HEK293 (cell line): ENCODE results near the gene NIPBL.

Experiments used
- CTCF ChIA-PET: fragments of 350-600 bp; formaldehyde crosslinking; extraction: SDS; loops from one replicate; lab custom pipeline; 2021; ENCODE audit warnings: antibody characterized with exemption; lab: Yijun Ruan, JAX
- POLR2A ChIA-PET: fragments of 300-600 bp; formaldehyde crosslinking; extraction: SDS; loops from one replicate; lab custom pipeline; 2020; ENCODE audit warnings: antibody characterized with exemption, inconsistent platforms; lab: Yijun Ruan, JAX
- H3K27ac ChIP-seq: fragments of 200-500 bp; sonication (Bioruptor generic); 2 replicates; pipeline ENCODE4 v1.5.1; 2014; ENCODE audit warnings: low read depth, low read length, control low read depth, inconsistent platforms; ENCODE audit errors: extremely low read depth
- H3K36me3 ChIP-seq, 2 experiments: fragments of 200-500 bp in 1 of 2; sonication (Bioruptor generic) in 1 of 2; 1 replicate in 1 of 2; 2 replicates in 1 of 2; pipeline ENCODE4 v1.5.1; 2014 to 2017; ENCODE audit warnings: inconsistent platforms in 2 of 2, low read length in 2 of 2; ENCODE audit not compliant: control insufficient read depth in 2 of 2, insufficient read depth in 1 of 2
- H3K4me1 ChIP-seq: fragments of 200-500 bp; sonication (Bioruptor generic); 2 replicates; pipeline ENCODE4 v1.5.1; 2014; ENCODE audit warnings: mild to moderate bottlenecking, low read length, inconsistent platforms; ENCODE audit not compliant: control insufficient read depth, insufficient read depth
- H3K4me3 ChIP-seq: 2 replicates; pipeline ENCODE4 v1.5.1; 2011; ENCODE audit warnings: low read depth, mild to moderate bottlenecking, control low read depth, low read length, moderate library complexity
- H3K9me3 ChIP-seq: fragments of 200-500 bp; sonication (Bioruptor generic); 2 replicates; pipeline ENCODE4 v1.5.1; 2014; ENCODE audit warnings: low read depth, low read length, inconsistent platforms; ENCODE audit not compliant: control insufficient read depth, insufficient read depth
- ATF2 ChIP-seq: fragments of 450-650 bp; formaldehyde crosslinking; IDR thresholded peaks from 2 replicates; pipeline ENCODE4 v1.5.1; 2016; ENCODE audit warnings: missing biosample characterization, missing genetic modification characterization, low read depth
- BCL11B ChIP-seq: fragments of 450-650 bp; formaldehyde crosslinking; IDR thresholded peaks from 2 replicates; pipeline ENCODE4 v1.5.1; 2016; ENCODE audit warnings: low read depth, missing biosample characterization, missing genetic modification characterization
- HOXA7 ChIP-seq: sonication (generic); formaldehyde crosslinking; IDR thresholded peaks from 2 replicates; pipeline ENCODE4 v1.8.1; 2022; ENCODE audit warnings: missing genetic modification reagents, borderline replicate concordance
- KLF8 ChIP-seq: fragments of 450-650 bp; formaldehyde crosslinking; IDR thresholded peaks from 2 replicates; pipeline ENCODE4 v1.5.1; 2016; ENCODE audit warnings: missing biosample characterization, missing genetic modification characterization
- KLF9 ChIP-seq: fragments of 450-650 bp; formaldehyde crosslinking; IDR thresholded peaks from 2 replicates; pipeline ENCODE4 v1.5.1; 2016; ENCODE audit warnings: missing biosample characterization, missing genetic modification characterization, low read depth
- PRDM6 ChIP-seq: fragments of 450-650 bp; formaldehyde crosslinking; IDR thresholded peaks from 2 replicates; pipeline ENCODE4 v1.5.1; 2017; ENCODE audit warnings: missing biosample characterization, missing genetic modification characterization
- SCRT1 ChIP-seq: fragments of 450-650 bp; formaldehyde crosslinking; IDR thresholded peaks from 2 replicates; pipeline ENCODE4 v1.5.1; 2016; ENCODE audit warnings: missing biosample characterization, missing genetic modification characterization, borderline replicate concordance
- SCRT2 ChIP-seq: fragments of 450-650 bp; formaldehyde crosslinking; IDR thresholded peaks from 2 replicates; pipeline ENCODE4 v1.5.1; 2016; ENCODE audit warnings: missing biosample characterization, missing genetic modification characterization
- ZBTB26 ChIP-seq: fragments of 450-650 bp; formaldehyde crosslinking; optimal IDR thresholded peaks from 2 replicates; pipeline ENCODE3; 2016; ENCODE audit warnings: missing biosample characterization, mild to moderate bottlenecking, missing genetic modification characterization
- ZIC2 ChIP-seq: fragments of 450-650 bp; formaldehyde crosslinking; IDR thresholded peaks from 2 replicates; pipeline ENCODE4 v1.5.1; 2016; ENCODE audit warnings: missing biosample characterization, missing genetic modification characterization
- ZNF112 ChIP-seq: fragments of 450-650 bp; formaldehyde crosslinking; IDR thresholded peaks from 2 replicates; pipeline ENCODE4 v1.5.0; 2017; ENCODE audit warnings: missing biosample characterization, missing genetic modification characterization
- ZNF16 ChIP-seq: fragments of 450-650 bp; formaldehyde crosslinking; IDR thresholded peaks from 2 replicates; pipeline ENCODE4 v1.5.1; 2016; ENCODE audit warnings: low read depth, missing biosample characterization, missing genetic modification characterization
- ZNF366 ChIP-seq: fragments of 450-650 bp; formaldehyde crosslinking; conservative IDR thresholded peaks from 2 replicates; pipeline ENCODE4 v1.5.1; 2016; ENCODE audit warnings: missing biosample characterization, missing genetic modification characterization
- ZNF423 ChIP-seq: fragments of 450-650 bp; formaldehyde crosslinking; IDR thresholded peaks from 2 replicates; pipeline ENCODE4 v1.5.1; 2016; ENCODE audit warnings: missing biosample characterization, missing genetic modification characterization
- ZNF513 ChIP-seq: fragments of 450-650 bp; IDR thresholded peaks from 2 replicates; pipeline ENCODE4 v1.5.1; 2018; ENCODE audit warnings: missing biosample characterization, missing genetic modification characterization
- ZNF580 ChIP-seq: fragments of 450-650 bp; formaldehyde crosslinking; IDR thresholded peaks from 2 replicates; pipeline ENCODE4 v1.5.1; 2016; ENCODE audit warnings: missing biosample characterization, missing genetic modification characterization
- ZNF600 ChIP-seq: fragments of 450-650 bp; formaldehyde crosslinking; IDR thresholded peaks from 2 replicates; pipeline ENCODE4 v1.5.1; 2016; ENCODE audit warnings: missing biosample characterization, missing genetic modification characterization
- ZNF692 ChIP-seq: fragments of 450-650 bp; formaldehyde crosslinking; IDR thresholded peaks from 2 replicates; pipeline ENCODE4 v1.5.1; 2016; ENCODE audit warnings: missing biosample characterization, missing genetic modification characterization
- ZNF707 ChIP-seq: fragments of 450-650 bp; formaldehyde crosslinking; IDR thresholded peaks from 2 replicates; pipeline ENCODE4 v1.5.1; 2016; ENCODE audit warnings: missing biosample characterization, missing genetic modification characterization
- ZNF768 ChIP-seq: fragments of 450-650 bp; formaldehyde crosslinking; IDR thresholded peaks from 2 replicates; pipeline ENCODE4 v1.5.1; 2018; ENCODE audit warnings: missing biosample characterization, mild to moderate bottlenecking, missing genetic modification characterization
- ZNF776 ChIP-seq: fragments of 450-650 bp; formaldehyde crosslinking; IDR thresholded peaks from 2 replicates; pipeline ENCODE4 v1.5.0; 2017; ENCODE audit warnings: missing biosample characterization, missing genetic modification characterization, borderline replicate concordance
- ZNF837 ChIP-seq: fragments of 450-650 bp; formaldehyde crosslinking; IDR thresholded peaks from 2 replicates; pipeline ENCODE4 v1.5.1; 2016; ENCODE audit warnings: missing biosample characterization, missing genetic modification characterization
- ZNF843 ChIP-seq: fragments of 450-650 bp; formaldehyde crosslinking; IDR thresholded peaks from 2 replicates; pipeline ENCODE4 v1.5.1; 2016; ENCODE audit warnings: missing biosample characterization, missing genetic modification characterization

The NIPBL gene

GRCh38 chr5:36886791-36887190, 10.2 kb downstream of the NIPBL start (continued):
- TF ChIP-seq ZNF837 (tag by site-specific recombination) (no peak), KLF9 (tag by site-specific recombination) (no peak), ZNF843 (tag by site-specific recombination) (no peak), ATF2 (no peak)

GRCh38 chr5:36887532-36887931, 11.0 kb downstream of the NIPBL start:
- no peak for TF ChIP-seq ZIC2 (tag by site-specific recombination)
- TF ChIP-seq ZNF580 (tag by site-specific recombination): no peak
- TF ChIP-seq HOXA7: no peak
- TF ChIP-seq ZBTB26 (tag by site-specific recombination): no peak
- no peak for TF ChIP-seq ZNF768 (tag by site-specific recombination)
- no peak for TF ChIP-seq ZNF707 (tag by site-specific recombination)
- no peak for TF ChIP-seq ZNF423 (tag by site-specific recombination)
- 0 out of 2 replicates have a peak, but pooled peaks have one; percentile 40 for TF ChIP-seq ZNF692
- no peak for TF ChIP-seq ZNF16 (tag by site-specific recombination)
- TF ChIP-seq SCRT1 (tag by site-specific recombination): peak; percentile 96
- peak; percentile 75; the same call in 1 of the 2 replicates for TF ChIP-seq ZNF600
- TF ChIP-seq ZNF513 (tag by site-specific recombination): no peak
- peak; percentile 7; the same call in 1 of the 2 replicates for TF ChIP-seq PRDM6 (tag by site-specific recombination)
- 0 out of 2 replicates have a peak, but pooled peaks have one; percentile 12 for TF ChIP-seq ZNF366 (tag by site-specific recombination)
- TF ChIP-seq KLF8 (tag by site-specific recombination): peak; percentile 27; the same call in 1 of the 2 replicates
- no peak for TF ChIP-seq ZNF776 (tag by site-specific recombination)
- no peak for TF ChIP-seq ZNF112
- no peak for TF ChIP-seq BCL11B (tag by site-specific recombination)
- TF ChIP-seq SCRT2 (tag by site-specific recombination): peak; percentile 96
- no peaks in the 10 kb centered on the region for H3K9me3 ChIP-seq
- POLR2A ChIA-PET: no interaction called here

More at GRCh38 chr5:36887532-36887931, 11.0 kb downstream of the NIPBL start:
- H3K4me1 ChIP-seq: peaks cover 10% of the 10 kb centered on the region; the same call in 1 of the 2 replicates
- H3K4me3 ChIP-seq: no peak overlapping the region
- H3K27ac ChIP-seq: no peak overlapping the region
- H3K36me3 ChIP-seq: peaks cover 0 to 10% of the 10 kb centered on the region in 2 experiments; a peak in 1 of 3 replicates
- CTCF ChIA-PET: interaction anchor here (1.0 to 1.1 kb wide), 2 partner anchors 9 to 118 kb away, joined by 3 read pairs; no protein-coding TSS in a partner anchor
